Activated naive CD4-positive, alpha-beta T cell treated with anti-CD3 and anti-CD28 coated beads for 36 hours (primary cell): ENCODE measurements around the gene ENO1. TPM values are rescaled to one million over a fixed set of nuclear protein-coding genes. Genes with fewer than 3 reads are reported as not detected.
"Not testable (repeated sequence)": the region's sequence is repeated elsewhere in the genome, so short reads cannot be mapped to it uniquely, and the experiment has no call there.

Experiments
- CTCF ChIA-PET: fragments of 350-600 bp; sonication (Branson Sonifier 250); formaldehyde crosslinking; loops from one replicate; lab custom pipeline; 2021; ENCODE audit warnings: antibody characterized with exemption; lab: Charles Lee
- DNase-seq: peaks from one replicate; pipeline ENCODE4 v3.0.0-alpha.2; 2020
- H3K27ac Mint-ChIP-seq: one replicate; pipeline ENCODE4 v1.8.0; 2021; ENCODE audit warnings: mild to moderate bottlenecking, mixed read lengths
- H3K27me3 Mint-ChIP-seq: one replicate; pipeline ENCODE4 v1.8.0; 2021; ENCODE audit warnings: low read depth, mixed read lengths
- H3K36me3 Mint-ChIP-seq: one replicate; pipeline ENCODE4 v1.8.0; 2021; ENCODE audit warnings: low read depth, mixed read lengths
- H3K4me1 Mint-ChIP-seq: one replicate; pipeline ENCODE4 v1.8.0; 2021; ENCODE audit warnings: low read depth, mixed read lengths
- H3K4me3 Mint-ChIP-seq: one replicate; pipeline ENCODE4 v1.8.0; 2021; ENCODE audit warnings: mild to moderate bottlenecking, moderate library complexity, mixed read lengths
- H3K9me3 Mint-ChIP-seq: one replicate; pipeline ENCODE4 v1.8.0; 2021; ENCODE audit warnings: mixed read lengths
- intact Hi-C: fragments of 100-400 bp; cut with micrococcal nuclease; formaldehyde crosslinking; loops from one replicate; pipeline ENCODE4 v1.15.1; 2023
- total RNA-seq, 2 experiments: library from RNA; stranded (reverse); gene quantifications; one replicate each; pipeline ENCODE4 v1.2.3, GENCODE V29; 2021

ENO1 gene
- total RNA-seq, 2 experiments from 2014 or later = 2,952 to 3,004 TPM

- H3K9me3 Mint-ChIP-seq = no peaks in the 10 kb centered on the region
- no peak overlapping the region for H3K27ac Mint-ChIP-seq
- CTCF ChIA-PET = interaction anchor here (0.8 to 3.1 kb wide), 2 partner anchors 79 to 95 kb away, joined by 4 to 11 read pairs; no protein-coding TSS in a partner anchor
- intact Hi-C loops = no loop called here
- no peak overlapping the region for H3K4me3 Mint-ChIP-seq
- no peaks in the 10 kb centered on the region for H3K36me3 Mint-ChIP-seq
- H3K27me3 Mint-ChIP-seq = no peaks in the 10 kb centered on the region
- DNase-seq = no peak
- peaks cover 9% of the 10 kb centered on the region for H3K4me1 Mint-ChIP-seq
Observed at GRCh38 chr1:8910331-8910730, 31.8 kb upstream of the ENO1 start.

GRCh38 chr1:8908388-8909151 lies 30.1 kb upstream of the ENO1 start:
- no peak for DNase-seq
- no peaks in the 10 kb centered on the region for H3K27me3 Mint-ChIP-seq
- peaks cover 15% of the 10 kb centered on the region for H3K4me1 Mint-ChIP-seq
- intact Hi-C loops = no loop called here
- H3K27ac Mint-ChIP-seq = no peak overlapping the region
- H3K9me3 Mint-ChIP-seq = no peaks in the 10 kb centered on the region
- no peak overlapping the region for H3K4me3 Mint-ChIP-seq
- CTCF ChIA-PET = interaction anchor here (0.7 to 3.1 kb wide), 3 partner anchors 46 to 96 kb away, joined by 4 to 11 read pairs (median 4); no protein-coding TSS in a partner anchor
- H3K36me3 Mint-ChIP-seq = no peaks in the 10 kb centered on the region

- DNase-seq = no peak
- no peaks in the 10 kb centered on the region for H3K27me3 Mint-ChIP-seq
- peaks cover 6% of the 10 kb centered on the region for H3K9me3 Mint-ChIP-seq
- peaks cover 34% of the 10 kb centered on the region for H3K4me1 Mint-ChIP-seq
- CTCF ChIA-PET = no interaction called here
- H3K36me3 Mint-ChIP-seq = peaks cover 4% of the 10 kb centered on the region
- H3K27ac Mint-ChIP-seq = peak overlapping the region; percentile 24
- intact Hi-C loops = no loop called here
- H3K4me3 Mint-ChIP-seq = no peak overlapping the region
Observed at GRCh38 chr1:8905582-8906191, 27.2 kb upstream of the ENO1 start.

GRCh38 chr1:8903908-8904650 lies 25.6 kb upstream of the ENO1 start:
- DNase-seq = no peak
- CTCF ChIA-PET = no interaction called here
- peaks cover 48% of the 10 kb centered on the region for H3K4me1 Mint-ChIP-seq
- H3K27me3 Mint-ChIP-seq = no peaks in the 10 kb centered on the region
- peaks cover 8% of the 10 kb centered on the region for H3K36me3 Mint-ChIP-seq
- intact Hi-C loops = loop anchor here (1.0 to 5.0 kb wide), 2 partner anchors 45 to 342 kb away; no protein-coding TSS in a partner anchor
- peaks cover 6% of the 10 kb centered on the region for H3K9me3 Mint-ChIP-seq
- H3K27ac Mint-ChIP-seq = no peak overlapping the region
- H3K4me3 Mint-ChIP-seq = no peak overlapping the region

- H3K27me3 Mint-ChIP-seq = no peaks in the 10 kb centered on the region
- peaks cover 9% of the 10 kb centered on the region for H3K9me3 Mint-ChIP-seq
- CTCF ChIA-PET = no interaction called here
- peak; percentile 71 for DNase-seq
- no peak overlapping the region for H3K4me3 Mint-ChIP-seq
- intact Hi-C loops = loop anchor here (1.0 to 5.0 kb wide), 2 partner anchors 44 to 341 kb away; no protein-coding TSS in a partner anchor
- peaks cover 8% of the 10 kb centered on the region for H3K36me3 Mint-ChIP-seq
- no peak overlapping the region for H3K27ac Mint-ChIP-seq
- H3K4me1 Mint-ChIP-seq = peaks cover 53% of the 10 kb centered on the region
Observed at GRCh38 chr1:8903410-8903809, 24.9 kb upstream of the ENO1 start.

GRCh38 chr1:8902765-8903164 lies 24.3 kb upstream of the ENO1 start:
- DNase-seq = no peak
- Mint-ChIP-seq H3K27ac (no peak overlapping the region), H3K36me3 (peaks cover 8% of the 10 kb centered on the region), H3K9me3 (peaks cover 9% of the 10 kb centered on the region), H3K4me3 (no peak overlapping the region), H3K4me1 (peaks cover 56% of the 10 kb centered on the region), H3K27me3 (no peaks in the 10 kb centered on the region)
- CTCF ChIA-PET = interaction anchor here (0.6 kb wide), 1 partner anchor 23 kb away, joined by 3 read pairs; no protein-coding TSS in a partner anchor
- intact Hi-C loops = loop anchor here (1.0 to 5.0 kb wide), 2 partner anchors 43 to 340 kb away; no protein-coding TSS in a partner anchor

- not testable (repeated sequence) for H3K27me3 Mint-ChIP-seq, H3K4me3 Mint-ChIP-seq, H3K9me3 Mint-ChIP-seq, DNase-seq, H3K36me3 Mint-ChIP-seq
- peak overlapping the region; percentile 99 for H3K27ac Mint-ChIP-seq
- intact Hi-C loops = loop anchor here (1.0 to 5.0 kb wide), 6 partner anchors 22 to 338 kb away; partner anchors contain the start of gene ENO1
- H3K4me1 Mint-ChIP-seq = peaks cover 51% of the 10 kb centered on the region
- CTCF ChIA-PET = interaction anchor here (1.0 kb wide), 1 partner anchor 44 kb away, joined by 3 read pairs; no protein-coding TSS in a partner anchor
Observed at GRCh38 chr1:8900684-8901083, 22.2 kb upstream of the ENO1 start.

- Mint-ChIP-seq H3K36me3 (peaks cover 8% of the 10 kb centered on the region), H3K4me1 (peaks cover 51% of the 10 kb centered on the region), H3K27ac (peak overlapping the region; percentile 99), H3K27me3 (no peaks in the 10 kb centered on the region), H3K9me3 (peaks cover 9% of the 10 kb centered on the region), H3K4me3 (peak overlapping the region; percentile 4)
- intact Hi-C loops = no loop called here
- CTCF ChIA-PET = interaction anchor here (0.7 to 1.7 kb wide), 4 partner anchors 17 to 88 kb away, joined by 3 read pairs; no protein-coding TSS in a partner anchor
- no peak for DNase-seq
Observed at GRCh38 chr1:8899046-8899445, 20.6 kb upstream of the ENO1 start.

GRCh38 chr1:8898418-8898817 lies 19.9 kb upstream of the ENO1 start:
- intact Hi-C loops, DNase-seq, H3K27me3 Mint-ChIP-seq, H3K4me3 Mint-ChIP-seq, H3K9me3 Mint-ChIP-seq, H3K36me3 Mint-ChIP-seq: not testable (repeated sequence)
- CTCF ChIA-PET = interaction anchor here (0.7 to 1.7 kb wide), 5 partner anchors 16 to 106 kb away, joined by 3 read pairs; no protein-coding TSS in a partner anchor
- peak overlapping the region; percentile 99 for H3K27ac Mint-ChIP-seq
- H3K4me1 Mint-ChIP-seq = peaks cover 49% of the 10 kb centered on the region

GRCh38 chr1:8897505-8897904 lies 19.0 kb upstream of the ENO1 start:
- DNase-seq, intact Hi-C loops, H3K9me3 Mint-ChIP-seq, H3K36me3 Mint-ChIP-seq, H3K27ac Mint-ChIP-seq, H3K4me3 Mint-ChIP-seq, H3K27me3 Mint-ChIP-seq, CTCF ChIA-PET: not testable (repeated sequence)
- peaks cover 41% of the 10 kb centered on the region for H3K4me1 Mint-ChIP-seq

GRCh38 chr1:8896775-8897174 lies 18.3 kb upstream of the ENO1 start:
- H3K27ac Mint-ChIP-seq, H3K27me3 Mint-ChIP-seq, CTCF ChIA-PET, H3K9me3 Mint-ChIP-seq, H3K36me3 Mint-ChIP-seq, DNase-seq, intact Hi-C loops, H3K4me3 Mint-ChIP-seq: not testable (repeated sequence)
- H3K4me1 Mint-ChIP-seq = peaks cover 38% of the 10 kb centered on the region

- Mint-ChIP-seq H3K9me3 (no peaks in the 10 kb centered on the region), H3K27me3 (no peaks in the 10 kb centered on the region), H3K4me3 (no peak overlapping the region), H3K36me3 (no peaks in the 10 kb centered on the region), H3K4me1 (peaks cover 7% of the 10 kb centered on the region), H3K27ac (no peak overlapping the region)
- no peak for DNase-seq
- intact Hi-C loops = no loop called here
- CTCF ChIA-PET = interaction anchor here (0.6 to 1.6 kb wide), 3 partner anchors 10 to 14 kb away, joined by 3 to 4 read pairs (median 3); partner anchors contain the start of gene ENO1
Observed at GRCh38 chr1:8892026-8892425, 13.5 kb upstream of the ENO1 start.
